Astrocyte (in vitro differentiated cells and primary cell): ENCODE data around the gene SLC9A1. TPM values are rescaled to one million over a fixed set of nuclear protein-coding genes. Genes with fewer than 3 reads are reported as not detected.

Source experiments
- DNase-seq: peaks from one replicate; pipeline ENCODE4 v3.0.0-alpha.2; 2010; ENCODE audit warnings: low read depth
- FAIRE-seq: peaks from 2 replicates; lab custom pipeline; 2011; peaks lifted over from hg19 to GRCh38; lab: Jason Lieb, UNC
- H2AFZ ChIP-seq: 2 replicates; pipeline ENCODE4 v1.6.0; 2012; ENCODE audit warnings: low read depth, low read length, inconsistent platforms
- H3K27ac ChIP-seq: 2 replicates; pipeline ENCODE4 v1.5.1; 2011; ENCODE audit warnings: low read depth, low read length, inconsistent platforms
- H3K27me3 ChIP-seq: 2 replicates; pipeline ENCODE4 v1.6.0; 2011; ENCODE audit warnings: low read length, inconsistent platforms; ENCODE audit not compliant: insufficient read depth
- H3K36me3 ChIP-seq: 2 replicates; pipeline ENCODE4 v1.5.1; 2011; ENCODE audit warnings: low read length, inconsistent platforms; ENCODE audit not compliant: insufficient read depth
- H3K4me1 ChIP-seq: 2 replicates; pipeline ENCODE4 v1.5.1; 2011; ENCODE audit warnings: low read length, inconsistent platforms; ENCODE audit not compliant: insufficient read depth
- H3K4me2 ChIP-seq: 2 replicates; pipeline ENCODE4 v1.6.0; 2012; ENCODE audit warnings: low read length, inconsistent platforms
- H3K4me3 ChIP-seq: 2 replicates; pipeline ENCODE4 v1.5.1; 2011; ENCODE audit warnings: low read depth, mild to moderate bottlenecking, low read length, inconsistent platforms; ENCODE audit not compliant: insufficient read depth
- H3K79me2 ChIP-seq: 2 replicates; pipeline ENCODE4 v1.6.0; 2012; ENCODE audit warnings: mild to moderate bottlenecking, low read length, inconsistent platforms; ENCODE audit not compliant: insufficient read depth
- H3K9ac ChIP-seq: 2 replicates; pipeline ENCODE4 v1.6.0; 2012; ENCODE audit warnings: mild to moderate bottlenecking, low read length, inconsistent platforms
- H3K9me3 ChIP-seq: 2 replicates; pipeline ENCODE4 v1.5.1; 2012; ENCODE audit warnings: low read depth, mild to moderate bottlenecking, low read length, inconsistent platforms; ENCODE audit not compliant: insufficient read depth
- H4K20me1 ChIP-seq: 2 replicates; pipeline ENCODE4 v1.6.0; 2012; ENCODE audit warnings: low read length, inconsistent platforms; ENCODE audit not compliant: insufficient read depth
- H3K27ac Mint-ChIP-seq: one replicate; pipeline ENCODE4 v1.8.0; 2021; ENCODE audit warnings: mild to moderate bottlenecking, mixed read lengths; ENCODE audit not compliant: unreplicated experiment
- H3K27me3 Mint-ChIP-seq: one replicate; pipeline ENCODE4 v1.8.0; 2021; ENCODE audit warnings: low read depth, mixed read lengths; ENCODE audit not compliant: unreplicated experiment
- H3K36me3 Mint-ChIP-seq: one replicate; pipeline ENCODE4 v1.8.0; 2021; ENCODE audit warnings: low read depth, mixed read lengths; ENCODE audit not compliant: unreplicated experiment
- H3K4me1 Mint-ChIP-seq: one replicate; pipeline ENCODE4 v1.8.0; 2021; ENCODE audit warnings: low read depth, mixed read lengths; ENCODE audit not compliant: unreplicated experiment
- H3K4me3 Mint-ChIP-seq: one replicate; pipeline ENCODE4 v1.8.0; 2021; ENCODE audit warnings: mild to moderate bottlenecking, moderate library complexity, mixed read lengths; ENCODE audit not compliant: unreplicated experiment
- H3K9me3 Mint-ChIP-seq: one replicate; pipeline ENCODE4 v1.8.0; 2021; ENCODE audit warnings: mild to moderate bottlenecking, mixed read lengths; ENCODE audit not compliant: unreplicated experiment
- CTCF ChIP-seq: IDR thresholded peaks from 2 replicates; pipeline ENCODE4 v1.5.1; 2011; ENCODE audit warnings: low read depth, mild to moderate bottlenecking, inconsistent platforms, low read length, moderate library complexity; ENCODE audit not compliant: insufficient read depth
- EZH2 ChIP-seq: IDR thresholded peaks from 2 replicates; pipeline ENCODE4 v1.6.1; 2012; ENCODE audit warnings: mild to moderate bottlenecking, low read length, inconsistent platforms; ENCODE audit not compliant: insufficient read depth
- total RNA-seq: library from RNA; stranded (reverse); gene quantifications from 2 replicates; pipeline ENCODE4 v1.2.1, GENCODE V29; 2021

The SLC9A1 gene
- total RNA-seq, 1 donor from 2014 or later: 49.3 TPM

GRCh38 chr1:27101696-27102095 lies 53.2 kb downstream of the SLC9A1 start:
- Histone ChIP-seq H3K79me2 (no peaks in the 10 kb centered on the region), H4K20me1 (no peaks in the 10 kb centered on the region), H2AFZ (no peak overlapping the region), H3K9me3 (no peaks in the 10 kb centered on the region), H3K27ac (no peak overlapping the region), H3K4me1 (peaks cover 16% of the 10 kb centered on the region), H3K36me3 (no peaks in the 10 kb centered on the region), H3K4me3 (no peak overlapping the region), H3K27me3 (no peaks in the 10 kb centered on the region), H3K9ac (no peak overlapping the region), H3K4me2 (no peak overlapping the region)
- Mint-ChIP-seq H3K27ac (no peak overlapping the region), H3K4me1 (peaks cover 17% of the 10 kb centered on the region), H3K4me3 (no peak overlapping the region), H3K27me3 (peaks cover 2% of the 10 kb centered on the region), H3K9me3 (no peaks in the 10 kb centered on the region), H3K36me3 (peaks cover 17% of the 10 kb centered on the region)
- no peak for FAIRE-seq
- DNase-seq: no peak
- no peak for TF ChIP-seq EZH2
- no peak for TF ChIP-seq CTCF

- Histone ChIP-seq H3K9me3 (no peaks in the 10 kb centered on the region), H3K36me3 (no peaks in the 10 kb centered on the region), H4K20me1 (no peaks in the 10 kb centered on the region), H3K79me2 (no peaks in the 10 kb centered on the region), H3K27ac (no peak overlapping the region), H3K4me2 (no peak overlapping the region), H3K27me3 (no peaks in the 10 kb centered on the region), H2AFZ (no peak overlapping the region), H3K4me3 (no peak overlapping the region), H3K9ac (no peak overlapping the region), H3K4me1 (peaks cover 16% of the 10 kb centered on the region)
- Mint-ChIP-seq H3K9me3 (no peaks in the 10 kb centered on the region), H3K4me3 (no peak overlapping the region), H3K27ac (no peak overlapping the region), H3K27me3 (peaks cover 2% of the 10 kb centered on the region), H3K36me3 (peaks cover 17% of the 10 kb centered on the region), H3K4me1 (peaks cover 15% of the 10 kb centered on the region)
- DNase-seq (no peak), FAIRE-seq (no peak)
- TF ChIP-seq EZH2: no peak
- no peak for TF ChIP-seq CTCF
Measured at GRCh38 chr1:27101054-27101491, 53.9 kb downstream of the SLC9A1 start.

- Histone ChIP-seq H3K36me3 (no peaks in the 10 kb centered on the region), H3K9ac (peak overlapping the region; percentile 58), H4K20me1 (no peaks in the 10 kb centered on the region), H3K27ac (peak overlapping the region; percentile 69), H3K4me3 (no peak overlapping the region), H3K9me3 (no peaks in the 10 kb centered on the region), H2AFZ (no peak overlapping the region), H3K27me3 (no peaks in the 10 kb centered on the region), H3K4me2 (no peak overlapping the region), H3K4me1 (peaks cover 16% of the 10 kb centered on the region), H3K79me2 (no peaks in the 10 kb centered on the region)
- FAIRE-seq (no peak), DNase-seq (no peak)
- no peaks in the 10 kb centered on the region for H3K9me3 Mint-ChIP-seq
- H3K4me1 Mint-ChIP-seq: peaks cover 15% of the 10 kb centered on the region
- peaks cover 14% of the 10 kb centered on the region for H3K36me3 Mint-ChIP-seq
- TF ChIP-seq EZH2 (no peak), CTCF (no peak)
- H3K27me3 Mint-ChIP-seq: peaks cover 2% of the 10 kb centered on the region
- H3K27ac Mint-ChIP-seq: no peak overlapping the region
- H3K4me3 Mint-ChIP-seq: peak overlapping the region; percentile 27
Measured at GRCh38 chr1:27100335-27101053, 54.4 kb downstream of the SLC9A1 start.
